Measurements from ENCODE around the gene CCNE1. TPM values are rescaled to one million over a fixed set of nuclear protein-coding genes. Genes with fewer than 3 reads are reported as not detected.

CCNE1 gene
- polyA plus RNA-seq, 1 of the 3 experiments (the other 2 are of a cell fraction), result 8.9 TPM

DNA sequence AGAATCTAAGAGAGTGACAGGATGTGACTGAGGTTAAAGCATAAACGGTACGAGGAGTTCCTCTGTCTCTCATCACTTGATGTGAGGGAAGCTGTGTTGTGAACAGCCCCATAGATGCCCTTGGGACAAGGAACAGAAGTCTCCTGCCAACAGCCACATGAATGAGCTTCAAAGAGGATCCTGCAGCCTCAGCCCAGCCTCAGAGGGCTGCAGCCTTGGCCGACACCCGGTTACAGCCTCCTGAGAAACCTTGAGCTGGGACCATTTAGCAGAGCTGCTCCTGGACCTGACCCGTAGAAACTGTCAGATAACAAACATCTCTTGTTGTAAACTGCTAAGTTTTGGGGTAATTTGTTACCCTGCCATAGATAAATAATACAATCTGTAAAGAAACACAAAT lies 54.2 kb downstream of the CCNE1 start:
- H3K4me2 ChIP-seq, result no peak overlapping the region
- DNase-seq, result no peak
- no peaks in the 10 kb centered on the region for H3K4me1 ChIP-seq (ENCODE audit: control insufficient read depth in 1 of 2, insufficient read depth in 2 of 2, low read depth in 1 of 2, low read length in 1 of 2)
- H3K79me2 ChIP-seq (ENCODE audit: insufficient read depth), result no peaks in the 10 kb centered on the region
- no peaks in the 10 kb centered on the region for H4K20me1 ChIP-seq (ENCODE audit: insufficient read depth)
- H3K9me2 ChIP-seq, result no peaks in the 10 kb centered on the region
- H3K4me3 ChIP-seq (ENCODE audit: low read depth in 2 of 2, low read length in 1 of 2), result no peak overlapping the region
- H2AFZ ChIP-seq (ENCODE audit: low read depth), result no peak overlapping the region
- 0 out of 2 replicates have a peak, but pooled peaks cover 5% of the 10 kb centered on the region for H3K9me3 ChIP-seq
- ChIA-PET CTCF (interaction anchor here (0.7 to 1.3 kb wide), 3 partner anchors 8 to 122 kb away, joined by 3 read pairs; no protein-coding TSS in a partner anchor), POLR2A (no interaction called here)
- H3K36me3 ChIP-seq (replicated peaks in 1 of 2; ENCODE audit: control insufficient read depth in 1 of 2, insufficient read depth in 2 of 2, low read length in 1 of 2), result no peaks in the 10 kb centered on the region
- H3K27ac ChIP-seq (ENCODE audit: low read depth in 2 of 2, low read length in 1 of 2), result no peak overlapping the region
- H3K9ac ChIP-seq, result no peak overlapping the region
- peaks cover 3% of the 10 kb centered on the region; the same call in 1 of the 2 replicates for H3K27me3 ChIP-seq (ENCODE audit: insufficient read depth)
- WGBS (ENCODE audit: low lambda C conversion rate), result 56% methylated on average over 5 of the region's 5 CpGs
- TF ChIP-seq, protein P1, sequence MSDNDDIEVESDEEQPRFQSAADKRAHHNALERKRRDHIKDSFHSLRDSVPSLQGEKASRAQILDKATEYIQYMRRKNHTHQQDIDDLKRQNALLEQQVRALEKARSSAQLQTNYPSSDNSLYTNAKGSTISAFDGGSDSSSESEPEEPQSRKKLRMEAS (IDR thresholded peaks at IDR 0.05; ENCODE audit: low read depth), result no peak
- no peak for TF ChIP-seq TCF12 (IDR thresholded peaks at IDR 0.05)
- no peak for TF ChIP-seq YY1 (IDR thresholded peaks at IDR 0.05; ENCODE audit: low read depth)
- no peak for TF ChIP-seq NRF1 (IDR thresholded peaks at IDR 0.05; ENCODE audit: low read depth, low read length)
- TF ChIP-seq, protein P2, sequence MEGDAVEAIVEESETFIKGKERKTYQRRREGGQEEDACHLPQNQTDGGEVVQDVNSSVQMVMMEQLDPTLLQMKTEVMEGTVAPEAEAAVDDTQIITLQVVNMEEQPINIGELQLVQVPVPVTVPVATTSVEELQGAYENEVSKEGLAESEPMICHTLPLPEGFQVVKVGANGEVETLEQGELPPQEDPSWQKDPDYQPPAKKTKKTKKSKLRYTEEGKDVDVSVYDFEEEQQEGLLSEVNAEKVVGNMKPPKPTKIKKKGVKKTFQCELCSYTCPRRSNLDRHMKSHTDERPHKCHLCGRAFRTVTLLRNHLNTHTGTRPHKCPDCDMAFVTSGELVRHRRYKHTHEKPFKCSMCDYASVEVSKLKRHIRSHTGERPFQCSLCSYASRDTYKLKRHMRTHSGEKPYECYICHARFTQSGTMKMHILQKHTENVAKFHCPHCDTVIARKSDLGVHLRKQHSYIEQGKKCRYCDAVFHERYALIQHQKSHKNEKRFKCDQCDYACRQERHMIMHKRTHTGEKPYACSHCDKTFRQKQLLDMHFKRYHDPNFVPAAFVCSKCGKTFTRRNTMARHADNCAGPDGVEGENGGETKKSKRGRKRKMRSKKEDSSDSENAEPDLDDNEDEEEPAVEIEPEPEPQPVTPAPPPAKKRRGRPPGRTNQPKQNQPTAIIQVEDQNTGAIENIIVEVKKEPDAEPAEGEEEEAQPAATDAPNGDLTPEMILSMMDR (IDR thresholded peaks at IDR 0.05), result no peak
- no peak for TF ChIP-seq FOXM1 (IDR thresholded peaks at IDR 0.05; ENCODE audit: low read depth)
- TF ChIP-seq TAF1 (IDR thresholded peaks at IDR 0.05; ENCODE audit: borderline replicate concordance, low read depth, low read length), result no peak
- no peak for TF ChIP-seq MEF2A (IDR thresholded peaks at IDR 0.05; ENCODE audit: borderline replicate concordance, low read depth)
- TF ChIP-seq, protein P3, sequence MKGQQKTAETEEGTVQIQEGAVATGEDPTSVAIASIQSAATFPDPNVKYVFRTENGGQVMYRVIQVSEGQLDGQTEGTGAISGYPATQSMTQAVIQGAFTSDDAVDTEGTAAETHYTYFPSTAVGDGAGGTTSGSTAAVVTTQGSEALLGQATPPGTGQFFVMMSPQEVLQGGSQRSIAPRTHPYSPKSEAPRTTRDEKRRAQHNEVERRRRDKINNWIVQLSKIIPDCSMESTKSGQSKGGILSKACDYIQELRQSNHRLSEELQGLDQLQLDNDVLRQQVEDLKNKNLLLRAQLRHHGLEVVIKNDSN (IDR thresholded peaks at IDR 0.05; ENCODE audit: borderline replicate concordance, low read depth), result no peak
- H3F3A ChIP-seq (replicated peaks; ENCODE audit: insufficient read depth), result no peaks in the 10 kb centered on the region

DNA sequence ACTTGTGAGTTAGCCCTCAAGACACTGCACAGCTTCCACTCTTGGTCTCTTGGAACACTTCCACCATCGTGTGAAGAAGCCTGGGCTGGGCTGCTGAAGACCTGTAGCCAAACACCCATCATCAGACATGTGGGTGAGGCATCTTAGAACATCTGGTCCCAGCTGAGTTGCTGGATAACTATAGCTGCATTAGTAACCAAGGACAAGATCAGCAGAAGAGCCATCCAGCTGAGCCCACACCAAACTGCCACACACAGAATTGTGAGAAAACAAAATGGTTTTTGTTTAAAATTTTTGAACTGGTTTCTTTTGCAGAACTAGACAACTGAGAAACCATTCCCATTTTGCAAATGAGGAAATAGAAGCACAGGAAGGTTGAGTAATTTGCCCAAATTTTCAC lies 56.2 kb downstream of the CCNE1 start:
- no peak overlapping the region for H3K4me2 ChIP-seq
- POLR2A ChIA-PET, result no interaction called here
- H4K20me1 ChIP-seq (ENCODE audit: insufficient read depth), result no peaks in the 10 kb centered on the region
- peaks cover 3% of the 10 kb centered on the region; the same call in 1 of the 2 replicates for H3K27me3 ChIP-seq (ENCODE audit: insufficient read depth)
- H2AFZ ChIP-seq (ENCODE audit: low read depth), result no peak overlapping the region
- CTCF ChIA-PET, result interaction anchor here (0.7 to 2.5 kb wide), 5 partner anchors 10 to 503 kb away, joined by 3 to 15 read pairs (median 6); no protein-coding TSS in a partner anchor
- H3K9me3 ChIP-seq, result 0 out of 2 replicates have a peak, but pooled peaks cover 5% of the 10 kb centered on the region
- H3K9me2 ChIP-seq, result no peaks in the 10 kb centered on the region
- H3K4me3 ChIP-seq (ENCODE audit: low read depth in 2 of 2, low read length in 1 of 2), result no peak overlapping the region
- WGBS (ENCODE audit: low lambda C conversion rate), result 29% methylated on average over 1 of the region's 1 CpG
- no peak for DNase-seq
- no peaks in the 10 kb centered on the region for H3K36me3 ChIP-seq (replicated peaks in 1 of 2; ENCODE audit: control insufficient read depth in 1 of 2, insufficient read depth in 2 of 2, low read length in 1 of 2)
- no peaks in the 10 kb centered on the region for H3K79me2 ChIP-seq (ENCODE audit: insufficient read depth)
- H3K27ac ChIP-seq (ENCODE audit: low read depth in 2 of 2, low read length in 1 of 2), result no peak overlapping the region
- H3F3A ChIP-seq (replicated peaks; ENCODE audit: insufficient read depth), result no peaks in the 10 kb centered on the region
- H3K4me1 ChIP-seq (ENCODE audit: control insufficient read depth in 1 of 2, insufficient read depth in 2 of 2, low read depth in 1 of 2, low read length in 1 of 2), result peaks cover 0 to 2% of the 10 kb centered on the region in 2 experiments; a peak in 1 of 4 replicates
- H3K9ac ChIP-seq, result no peak overlapping the region
- TF ChIP-seq TCF12 (IDR thresholded peaks at IDR 0.05), result no peak
